ENCODE data around the gene PRKCI.

GRCh38 chr3:170204509-170204908, 17.7 kb upstream of the PRKCI start:
- TF ChIP-seq CTCF (IDR thresholded peaks at IDR 0.05 in 8 of 11, conservative IDR thresholded peaks at IDR 0.05 in 3 of 11) (no peak), POLR2A (IDR thresholded peaks at IDR 0.05) (no peak)

All from spleen (tissue), 7 donors.